Liver (tissue), 9 donors: ENCODE data around the gene RECQL. TPM values are rescaled to one million over a fixed set of nuclear protein-coding genes. Genes with fewer than 3 reads are reported as not detected.

Experiments
- DNase-seq: peaks from one replicate; pipeline ENCODE4 v3.0.0-alpha.2; 2017; ENCODE audit warnings: low spot score
- H3K27ac ChIP-seq, 2 donors: one replicate each; pipeline ENCODE4 v1.7.0; 2013; ENCODE audit warnings: inconsistent platforms in 2 of 2, low read length in 2 of 2, control low read depth in 1 of 2, low read depth in 1 of 2, mild to moderate bottlenecking in 1 of 2
- H3K27me3 ChIP-seq, 4 donors: one replicate each; pipeline versions ENCODE4 v1.6.1 to v1.7.0; 2013; ENCODE audit warnings: low read length in 3 of 4, inconsistent platforms in 1 of 4, mild to moderate bottlenecking in 1 of 4, moderate library complexity in 1 of 4; ENCODE audit not compliant: control insufficient read depth in 4 of 4, insufficient read depth in 4 of 4
- H3K36me3 ChIP-seq, 4 donors: one replicate each; pipeline versions ENCODE4 v1.6.1 to v1.7.0; 2013; ENCODE audit warnings: low read length in 3 of 4, mild to moderate bottlenecking in 3 of 4, low read depth in 1 of 4, moderate library complexity in 1 of 4; ENCODE audit not compliant: control insufficient read depth in 4 of 4, insufficient read depth in 3 of 4
- H3K4me1 ChIP-seq, 4 donors: one replicate each; pipeline versions ENCODE4 v1.6.1 to v1.7.0; 2013; ENCODE audit warnings: low read length in 3 of 4, mild to moderate bottlenecking in 3 of 4, moderate library complexity in 1 of 4; ENCODE audit not compliant: control insufficient read depth in 4 of 4, insufficient read depth in 4 of 4
- H3K4me3 ChIP-seq, 3 donors: one replicate each; pipeline versions ENCODE4 v1.6.1 to v1.7.0; 2013; ENCODE audit warnings: low read length in 3 of 3, control low read depth in 1 of 3, low read depth in 1 of 3, mild to moderate bottlenecking in 1 of 3
- H3K9ac ChIP-seq, 2 donors: one replicate each; pipeline ENCODE4 v1.7.0; 2013; ENCODE audit warnings: low read length in 2 of 2, mild to moderate bottlenecking in 2 of 2, moderate library complexity in 2 of 2, control low read depth in 1 of 2, low read depth in 1 of 2
- H3K9me3 ChIP-seq, 4 donors: one replicate each; pipeline versions ENCODE4 v1.6.1 to v1.7.0; 2013; ENCODE audit warnings: low read length in 3 of 4; ENCODE audit not compliant: control insufficient read depth in 4 of 4
- ATF3 ChIP-seq: IDR thresholded peaks from 2 replicates; pipeline ENCODE4 v1.6.1; 2016; ENCODE audit warnings: antibody characterized with exemption
- CTCF ChIP-seq: fragments of 150-350 bp; IDR thresholded peaks from 2 replicates; pipeline ENCODE4 v1.5.1; 2017; ENCODE audit warnings: improper control_type of control experiment, low read depth, low read length; ENCODE audit not compliant: missing input control
- EGR1 ChIP-seq, 2 donors: IDR thresholded peaks; 2 replicates each; pipeline ENCODE4 v1.6.1; 2016 to 2018; ENCODE audit warnings: antibody characterized with exemption in 2 of 2, low read depth in 2 of 2
- FOXA1 ChIP-seq: IDR thresholded peaks from 2 replicates; pipeline ENCODE4 v1.6.1; 2016; ENCODE audit warnings: antibody characterized with exemption
- FOXA2 ChIP-seq: IDR thresholded peaks from 2 replicates; pipeline ENCODE4 v1.6.1; 2016; ENCODE audit warnings: antibody characterized with exemption
- GABPA ChIP-seq, 2 donors: IDR thresholded peaks in 1 of 2; conservative IDR thresholded peaks in 1 of 2; 2 replicates each; pipeline ENCODE4 v1.6.1; 2016; ENCODE audit warnings: antibody characterized with exemption in 2 of 2, mild to moderate bottlenecking in 1 of 2, moderate library complexity in 1 of 2
- HNF4A ChIP-seq, 2 donors: conservative IDR thresholded peaks; 2 replicates each; pipeline ENCODE4 v1.6.1; 2016; ENCODE audit warnings: antibody characterized with exemption in 2 of 2, mild to moderate bottlenecking in 2 of 2
- HNF4G ChIP-seq: IDR thresholded peaks from 2 replicates; pipeline ENCODE4 v1.6.1; 2016; ENCODE audit warnings: antibody characterized with exemption
- JUND ChIP-seq, 2 donors: IDR thresholded peaks; 2 replicates each; pipeline ENCODE4 v1.6.1; 2016; ENCODE audit warnings: antibody characterized with exemption in 2 of 2
- MAX ChIP-seq: IDR thresholded peaks from 2 replicates; pipeline ENCODE4 v1.6.1; 2016; ENCODE audit warnings: antibody characterized with exemption
- NR2F2 ChIP-seq: IDR thresholded peaks from 2 replicates; pipeline ENCODE4 v1.6.1; 2016; ENCODE audit warnings: antibody characterized with exemption
- RAD21 ChIP-seq, 2 donors: IDR thresholded peaks; 2 replicates each; pipeline ENCODE4 v1.6.1; 2016; ENCODE audit warnings: antibody characterized with exemption in 2 of 2, mild to moderate bottlenecking in 2 of 2
- REST ChIP-seq: IDR thresholded peaks from 2 replicates; pipeline ENCODE4 v1.6.1; 2016; ENCODE audit warnings: antibody characterized with exemption, mild to moderate bottlenecking
- RXRA ChIP-seq, 2 donors: IDR thresholded peaks; 2 replicates each; pipeline ENCODE4 v1.6.1; 2017 to 2018; ENCODE audit warnings: antibody characterized with exemption in 2 of 2, mild to moderate bottlenecking in 1 of 2
- SP1 ChIP-seq: IDR thresholded peaks from 2 replicates; pipeline ENCODE4 v1.6.1; 2018; ENCODE audit warnings: antibody characterized with exemption, mild to moderate bottlenecking
- TAF1 ChIP-seq: conservative IDR thresholded peaks from 2 replicates; pipeline ENCODE4 v1.6.1; 2016; ENCODE audit warnings: antibody characterized with exemption, mild to moderate bottlenecking
- YY1 ChIP-seq: IDR thresholded peaks from 2 replicates; pipeline ENCODE4 v1.6.1; 2016; ENCODE audit warnings: antibody characterized with exemption, mild to moderate bottlenecking
- ZBTB33 ChIP-seq: IDR thresholded peaks from 2 replicates; pipeline ENCODE4 v1.6.1; 2016; ENCODE audit warnings: antibody characterized with exemption
- WGBS: extraction: QIAGEN DNeasy Blood & Tissue Kit; methylation state at CpG from one replicate; pipeline ENCODE4 v1.1.7; 2013; 5-methylcytosine and 5-hydroxymethylcytosine counted together
- polyA plus RNA-seq, 2 donors: library from polyadenylated mRNA; stranded (reverse) in 1 of 2; unstranded in 1 of 2; fragments of 200-250 nt in 1 of 2; fragments of >200 nt in 1 of 2; fragmentation: Nextera tagmentation in 1 of 2; extraction: Ambion mirVana in 1 of 2; gene quantifications; one replicate each; pipeline versions ENCODE4 v1.2.1 to v1.2.3, GENCODE V29; 2013 to 2015
- total RNA-seq, 2 donors: library from RNA; depleted of rRNA; stranded (reverse); fragments of >200 nt; gene quantifications; one replicate each; pipeline ENCODE4 v1.2.3, GENCODE V29; 2014
- donor health status: healthy.
- donor health status: healthy.
- donor health status: healthy.
- donor health status: healthy.
- donor health status: healthy.

The RECQL gene
- total and polyA plus RNA-seq, 4 donors, result 5.8 to 20.1 (median 12.0) TPM

- H3K4me3 ChIP-seq, result no peak overlapping the region
- no peaks in the 10 kb centered on the region for H3K4me1 ChIP-seq
- TF ChIP-seq FOXA2 (no peak), FOXA1 (no peak), YY1 (no peak), MAX (no peak), ATF3 (no peak), ZBTB33 (no peak), HNF4A (conservative IDR thresholded peaks at IDR 0.05) (no peak), NR2F2 (no peak), SP1 (no peak), JUND (IDR thresholded peaks at IDR 0.05) (no peak), HNF4G (no peak), RAD21 (IDR thresholded peaks at IDR 0.05) (no peak), EGR1 (IDR thresholded peaks at IDR 0.05; ENCODE audit: low read depth in 2 of 2) (no peak), CTCF (no peak)
- no peak for DNase-seq
- no peaks in the 10 kb centered on the region for H3K9me3 ChIP-seq
- peaks cover 2 to 26% (median 21%) of the 10 kb centered on the region in 4 donors for H3K36me3 ChIP-seq
- H3K27me3 ChIP-seq, result no peaks in the 10 kb centered on the region
- H3K27ac ChIP-seq, result no peak overlapping the region
- H3K9ac ChIP-seq, result no peak overlapping the region
Measured at GRCh38 chr12:21485998-21486397, 15.4 kb downstream of the RECQL start.

GRCh38 chr12:21483531-21483930, 17.9 kb downstream of the RECQL start:
- H3K27ac ChIP-seq, result no peak overlapping the region
- peaks cover 3 to 40% (median 15%) of the 10 kb centered on the region in 4 donors for H3K36me3 ChIP-seq
- no peak for DNase-seq
- H3K4me1 ChIP-seq, result no peaks in the 10 kb centered on the region
- no peak overlapping the region for H3K9ac ChIP-seq
- 91% methylated on average over 3 of the region's 3 CpGs for WGBS
- TF ChIP-seq REST, result no peak
- no peak for TF ChIP-seq FOXA1
- TF ChIP-seq YY1, result no peak
- no peak for TF ChIP-seq TAF1
- no peak for TF ChIP-seq ZBTB33
- no peak for TF ChIP-seq MAX
- no peak for TF ChIP-seq HNF4G
- TF ChIP-seq CTCF, result no peak
- no peak for TF ChIP-seq ATF3
- no peak for TF ChIP-seq FOXA2
- no peak for TF ChIP-seq JUND (IDR thresholded peaks at IDR 0.05)
- TF ChIP-seq EGR1 (IDR thresholded peaks at IDR 0.05; ENCODE audit: low read depth in 2 of 2), result no peak
- TF ChIP-seq NR2F2, result no peak
- no peak for TF ChIP-seq RXRA (IDR thresholded peaks at IDR 0.05)
- no peak for TF ChIP-seq HNF4A (conservative IDR thresholded peaks at IDR 0.05)
- TF ChIP-seq GABPA (IDR thresholded peaks at IDR 0.05 in 1 of 2, conservative IDR thresholded peaks at IDR 0.05 in 1 of 2), result no peak
- no peak for TF ChIP-seq RAD21 (IDR thresholded peaks at IDR 0.05)
- H3K4me3 ChIP-seq, result no peak overlapping the region
- no peaks in the 10 kb centered on the region for H3K9me3 ChIP-seq
- H3K27me3 ChIP-seq, result no peaks in the 10 kb centered on the region
